ENCODE measurements around the gene ADCY1.

GRCh38 chr7:45686441-45687184, 112.4 kb downstream of the ADCY1 start:
- TF ChIP-seq CTCF (IDR thresholded peaks at IDR 0.05; ENCODE audit: low read length) (no peak), EZH2 (optimal IDR thresholded peaks at IDR 0.05; ENCODE audit: low read depth, low read length) (no peak), EZH2phosphoT487 (IDR thresholded peaks at IDR 0.05; ENCODE audit: low read length) (no peak)
